Fibroblast of skin of abdomen (primary cell): ENCODE measurements around the gene GOLGA2.
"Not testable (repeated sequence)": the region's sequence is repeated elsewhere in the genome, so short reads cannot be mapped to it uniquely, and the experiment has no call there.

ENCODE experiments used
- DNase-seq: peaks from one replicate; pipeline ENCODE4 v3.0.0-alpha.2; 2013

GOLGA2 gene

GRCh38 chr9:128294142-128294541 lies 18.3 kb upstream of the GOLGA2 start:
- DNase-seq = no peak

- no peak for DNase-seq
These were observed 17.3 kb upstream of the GOLGA2 start for GRCh38 chr9:128293091-128293490.

GRCh38 chr9:128292009-128292408 lies 16.2 kb upstream of the GOLGA2 start:
- DNase-seq = no peak

- no peak for DNase-seq
These were observed 12.6 kb upstream of the GOLGA2 start for GRCh38 chr9:128288273-128289004.

GRCh38 chr9:128286440-128286839 lies 10.6 kb upstream of the GOLGA2 start:
- DNase-seq = peak; percentile 24

- DNase-seq = no peak
These were observed 9.4 kb upstream of the GOLGA2 start for GRCh38 chr9:128285033-128285784.

- DNase-seq = peak; percentile 80
These were observed 6.7 kb upstream of the GOLGA2 start for GRCh38 chr9:128282500-128282899.

GRCh38 chr9:128280084-128280622 lies 4.3 kb upstream of the GOLGA2 start:
- DNase-seq = no peak

- not testable (repeated sequence) for DNase-seq
These were observed 3.6 kb upstream of the GOLGA2 start for GRCh38 chr9:128279088-128280073.

- peak; percentile 37 for DNase-seq
These were observed 915 bp upstream of the GOLGA2 start for GRCh38 chr9:128276574-128277270.

GRCh38 chr9:128276008-128276573 lies 284 bp upstream of the GOLGA2 start, which contains the start of gene SWI5:
Gene SWI5, plus strand, starts transcription at chr9:128276276.
- peak; percentile 99 for DNase-seq

GRCh38 chr9:128274245-128274644 lies 1.6 kb downstream of the GOLGA2 start:
- no peak for DNase-seq

GRCh38 chr9:128271512-128271911 lies 4.3 kb downstream of the GOLGA2 start:
- no peak for DNase-seq

- no peak for DNase-seq
These were observed 4.7 kb downstream of the GOLGA2 start for GRCh38 chr9:128271112-128271511.

- no peak for DNase-seq
These were observed 8.8 kb downstream of the GOLGA2 start for GRCh38 chr9:128266868-128267590.

- no peak for DNase-seq
These were observed 10.4 kb downstream of the GOLGA2 start for GRCh38 chr9:128265348-128265847.

- DNase-seq = no peak
These were observed 13.1 kb downstream of the GOLGA2 start for GRCh38 chr9:128262687-128263086.

- no peak for DNase-seq
These were observed 15.5 kb downstream of the GOLGA2 start for GRCh38 chr9:128260340-128260739.

- DNase-seq = no peak
These were observed 16.7 kb downstream of the GOLGA2 start for GRCh38 chr9:128259156-128259555.

- no peak for DNase-seq
These were observed 17.5 kb downstream of the GOLGA2 start for GRCh38 chr9:128258326-128258725.

GRCh38 chr9:128257907-128258306 lies 17.9 kb downstream of the GOLGA2 start:
- DNase-seq = no peak
